ENCODE results near the gene SLC38A4.

Gene SLC38A4

DNA sequence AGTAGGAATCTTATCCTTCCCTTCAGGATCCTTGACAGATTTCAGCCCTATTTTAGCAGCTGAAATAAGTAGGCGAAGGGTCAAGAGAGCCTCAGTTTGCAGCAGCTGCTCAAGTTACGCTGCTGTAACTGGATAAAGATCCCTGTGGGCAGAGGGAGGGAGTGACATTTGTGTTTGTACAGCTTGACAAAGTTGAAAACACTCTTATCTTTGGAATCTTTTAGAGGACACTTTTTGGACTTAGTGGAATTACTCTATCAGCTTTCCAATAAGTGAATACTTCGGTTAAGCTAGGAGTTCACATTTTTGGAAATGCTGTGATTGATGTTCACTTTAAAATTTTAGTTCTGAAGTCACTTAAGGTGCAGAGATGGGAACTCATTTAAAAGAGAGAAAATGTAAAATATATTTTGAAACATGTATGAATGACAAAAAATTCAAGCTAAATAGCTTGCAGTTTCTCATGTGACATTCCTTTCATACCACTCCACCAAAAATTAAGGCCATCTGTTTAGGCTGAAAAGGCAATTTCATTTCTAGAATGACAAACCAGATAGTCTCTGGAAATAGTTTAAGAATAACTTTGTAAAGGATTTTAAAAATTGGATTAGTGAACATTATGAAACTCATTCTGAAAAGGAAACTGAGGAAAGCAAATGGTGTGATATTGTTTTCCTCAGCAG is 55.2 kb downstream of the SLC38A4 start:
- TF ChIP-seq, protein P1, sequence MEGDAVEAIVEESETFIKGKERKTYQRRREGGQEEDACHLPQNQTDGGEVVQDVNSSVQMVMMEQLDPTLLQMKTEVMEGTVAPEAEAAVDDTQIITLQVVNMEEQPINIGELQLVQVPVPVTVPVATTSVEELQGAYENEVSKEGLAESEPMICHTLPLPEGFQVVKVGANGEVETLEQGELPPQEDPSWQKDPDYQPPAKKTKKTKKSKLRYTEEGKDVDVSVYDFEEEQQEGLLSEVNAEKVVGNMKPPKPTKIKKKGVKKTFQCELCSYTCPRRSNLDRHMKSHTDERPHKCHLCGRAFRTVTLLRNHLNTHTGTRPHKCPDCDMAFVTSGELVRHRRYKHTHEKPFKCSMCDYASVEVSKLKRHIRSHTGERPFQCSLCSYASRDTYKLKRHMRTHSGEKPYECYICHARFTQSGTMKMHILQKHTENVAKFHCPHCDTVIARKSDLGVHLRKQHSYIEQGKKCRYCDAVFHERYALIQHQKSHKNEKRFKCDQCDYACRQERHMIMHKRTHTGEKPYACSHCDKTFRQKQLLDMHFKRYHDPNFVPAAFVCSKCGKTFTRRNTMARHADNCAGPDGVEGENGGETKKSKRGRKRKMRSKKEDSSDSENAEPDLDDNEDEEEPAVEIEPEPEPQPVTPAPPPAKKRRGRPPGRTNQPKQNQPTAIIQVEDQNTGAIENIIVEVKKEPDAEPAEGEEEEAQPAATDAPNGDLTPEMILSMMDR (conservative IDR thresholded peaks at IDR 0.05; ENCODE audit: low read length): no peak
- DNase-seq (ENCODE audit: low read depth): peak; percentile 80
- no peak overlapping the region for H3K4me3 ChIP-seq (ENCODE audit: low read length)

DNA sequence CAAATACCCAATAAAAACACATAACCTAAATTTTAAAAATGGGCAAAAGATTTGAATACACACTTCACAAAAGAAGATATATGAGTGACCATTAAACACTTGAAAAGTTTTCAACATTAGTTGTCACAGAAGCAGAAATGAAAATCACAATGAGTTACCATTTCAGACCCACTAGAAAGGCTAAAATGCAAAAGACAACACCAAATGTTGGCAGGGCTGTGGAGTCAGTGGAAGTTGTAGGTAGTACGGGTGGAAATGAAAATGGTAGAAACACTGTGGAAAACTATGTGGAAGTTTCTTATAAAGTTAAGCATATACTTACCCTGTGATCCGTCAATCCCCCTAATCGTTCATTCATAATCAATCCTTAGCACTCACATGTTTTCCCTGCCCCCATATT is 61.8 kb downstream of the SLC38A4 start:
- no peak for DNase-seq (ENCODE audit: low read depth)
- no peak overlapping the region for H3K4me3 ChIP-seq (ENCODE audit: low read length)
- TF ChIP-seq, protein P1 (conservative IDR thresholded peaks at IDR 0.05; ENCODE audit: low read length): no peak

DNA sequence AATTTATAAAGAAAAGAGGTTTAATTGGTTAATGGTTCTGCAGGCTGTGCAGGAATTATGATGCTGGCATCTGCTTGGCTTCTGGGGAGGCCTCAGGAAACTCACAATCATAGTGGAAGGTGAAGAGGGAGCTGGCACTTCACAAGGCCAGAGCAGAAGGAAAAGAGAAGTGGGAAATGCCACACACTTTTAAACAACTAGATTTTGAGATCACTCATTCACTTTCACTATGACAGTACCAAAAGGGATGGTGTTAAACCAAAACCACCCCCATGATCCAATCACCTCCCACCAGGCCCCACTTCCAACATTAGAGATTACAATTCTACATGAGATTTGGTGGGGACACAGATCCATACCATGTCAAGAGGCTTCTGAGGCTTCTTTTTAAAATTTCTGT is 62.6 kb downstream of the SLC38A4 start:
- H3K4me3 ChIP-seq (ENCODE audit: low read length): no peak overlapping the region
- TF ChIP-seq, protein P1 (conservative IDR thresholded peaks at IDR 0.05; ENCODE audit: low read length): no peak
- DNase-seq (ENCODE audit: low read depth): no peak

DNA sequence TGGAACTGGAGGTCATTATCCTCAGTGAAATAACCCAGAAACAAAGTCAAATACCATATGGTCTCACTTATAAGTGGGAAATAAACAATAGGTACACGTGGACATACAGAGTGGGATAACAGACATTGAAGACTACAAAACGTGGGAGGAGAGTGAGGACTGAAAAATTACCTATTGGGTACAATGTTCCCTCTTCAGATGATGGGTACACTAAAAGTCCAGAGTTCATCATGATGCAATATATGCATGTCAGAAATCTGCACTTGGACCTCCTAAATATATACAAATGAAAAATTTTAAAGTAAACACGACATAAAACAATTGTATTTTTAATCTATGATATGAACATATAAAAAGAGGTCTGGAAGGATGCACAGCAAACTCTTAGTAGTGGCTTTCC is 71.2 kb downstream of the SLC38A4 start:
- DNase-seq (ENCODE audit: low read depth): no peak
- TF ChIP-seq, protein P1 (conservative IDR thresholded peaks at IDR 0.05; ENCODE audit: low read length): no peak
- no peak overlapping the region for H3K4me3 ChIP-seq (ENCODE audit: low read length)

DNA sequence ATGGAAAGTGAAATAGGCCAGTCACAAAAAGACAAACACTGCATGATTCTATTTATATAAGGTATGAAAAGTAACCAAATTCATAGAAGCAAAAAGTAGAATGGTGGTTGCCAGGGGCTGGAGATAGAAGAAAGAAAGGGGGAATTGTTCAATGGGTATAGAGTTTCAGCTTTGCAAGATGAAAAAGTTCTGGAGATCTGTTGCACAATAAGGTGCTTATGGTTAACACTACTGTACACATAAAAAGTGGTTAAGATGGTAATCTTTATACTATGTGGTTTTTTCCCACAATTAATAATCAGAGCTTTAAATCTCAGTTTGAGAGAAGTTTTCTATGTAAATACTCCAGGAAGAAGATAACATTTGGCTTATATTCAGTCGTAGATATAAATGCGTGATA is 73.4 kb downstream of the SLC38A4 start:
- no peak for DNase-seq (ENCODE audit: low read depth)
- TF ChIP-seq, protein P1 (conservative IDR thresholded peaks at IDR 0.05; ENCODE audit: low read length): no peak
- H3K4me3 ChIP-seq (ENCODE audit: low read length): no peak overlapping the region

DNA sequence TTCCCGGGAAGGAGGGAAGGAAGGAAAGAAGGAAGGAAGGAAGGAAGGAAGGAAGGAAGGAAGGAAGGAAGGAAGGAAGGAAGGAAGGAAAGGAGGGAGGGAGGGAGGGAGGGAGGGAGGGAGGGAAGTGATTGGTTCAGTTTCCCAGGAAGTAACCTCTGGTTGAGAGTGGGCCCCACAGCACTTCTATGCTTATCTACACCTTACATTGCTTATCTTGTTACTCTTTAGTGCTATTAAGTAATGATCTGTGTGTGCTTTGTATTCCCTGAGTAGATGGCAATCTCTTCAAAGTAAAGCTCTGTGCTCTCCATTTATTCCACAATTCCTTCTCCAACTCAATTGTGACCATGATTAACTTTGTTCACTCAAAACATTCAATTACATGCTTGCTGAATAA is 74.6 kb downstream of the SLC38A4 start:
- TF ChIP-seq, protein P1 (conservative IDR thresholded peaks at IDR 0.05; ENCODE audit: low read length): no peak
- H3K4me3 ChIP-seq (ENCODE audit: low read length): no peak overlapping the region
- no peak for DNase-seq (ENCODE audit: low read depth)

DNA sequence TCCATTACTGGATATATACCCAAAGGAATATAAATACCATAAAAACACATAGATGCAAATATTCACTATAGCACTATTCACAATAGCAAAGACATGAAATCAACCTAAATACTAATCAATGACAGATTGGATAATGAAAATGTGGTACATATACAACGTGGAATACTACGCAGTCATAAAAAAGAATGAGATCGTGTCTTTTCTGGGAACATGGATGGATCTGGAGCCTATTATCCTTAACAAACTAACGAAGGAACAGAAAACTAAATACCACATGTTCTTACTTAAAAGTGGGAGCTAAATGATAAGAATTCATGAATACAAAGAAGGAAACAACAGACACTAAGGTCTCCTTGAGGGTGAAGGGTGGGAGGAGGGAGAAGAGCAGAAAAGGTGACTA is 76.5 kb downstream of the SLC38A4 start:
- H3K4me3 ChIP-seq (ENCODE audit: low read length): no peak overlapping the region
- DNase-seq (ENCODE audit: low read depth): no peak
- TF ChIP-seq, protein P1 (conservative IDR thresholded peaks at IDR 0.05; ENCODE audit: low read length): no peak
